HG03045 (cell line): ENCODE measurements around the gene DAPK2.

Experiments used
- ATAC-seq: cut with Tn5 transposase; IDR thresholded peaks from one replicate; pipeline ENCODE4 v1.9.1; 2021; ENCODE audit warnings: mild to moderate bottlenecking, moderate library complexity; ENCODE audit not compliant: unreplicated experiment

DAPK2 gene

DNA sequence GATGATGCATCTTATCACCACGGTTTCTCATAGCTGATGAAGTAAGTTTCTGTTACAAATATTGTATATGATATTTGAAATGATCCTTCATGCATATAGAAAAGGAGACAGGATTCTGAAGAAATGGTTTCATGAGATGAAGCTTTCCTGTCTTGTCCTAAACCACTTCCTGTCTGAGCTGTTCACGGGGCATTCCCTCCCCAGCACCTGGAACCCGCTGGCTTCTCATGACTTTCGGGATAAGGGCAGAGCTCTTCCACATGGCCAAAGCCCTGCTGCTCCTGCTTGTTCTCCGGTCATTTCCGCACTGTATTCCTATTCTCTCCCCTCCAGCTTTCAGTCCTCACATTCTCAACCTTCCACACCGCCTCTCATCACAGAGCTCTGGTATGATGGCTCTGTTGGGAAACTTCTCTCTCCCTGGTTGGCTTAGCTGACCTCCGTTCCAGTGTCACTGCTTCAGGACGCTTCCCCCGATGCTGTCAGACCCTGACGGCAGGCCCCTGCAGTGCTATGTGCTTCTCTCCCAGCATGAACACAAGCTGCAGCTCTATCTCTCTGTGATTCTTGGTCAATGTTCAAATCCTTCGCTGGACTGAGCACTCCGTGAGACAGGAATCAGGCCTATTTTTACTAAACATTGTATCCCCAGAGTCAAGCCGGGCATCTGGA lies 125.6 kb downstream of the DAPK2 start:
- no peak for ATAC-seq

DNA sequence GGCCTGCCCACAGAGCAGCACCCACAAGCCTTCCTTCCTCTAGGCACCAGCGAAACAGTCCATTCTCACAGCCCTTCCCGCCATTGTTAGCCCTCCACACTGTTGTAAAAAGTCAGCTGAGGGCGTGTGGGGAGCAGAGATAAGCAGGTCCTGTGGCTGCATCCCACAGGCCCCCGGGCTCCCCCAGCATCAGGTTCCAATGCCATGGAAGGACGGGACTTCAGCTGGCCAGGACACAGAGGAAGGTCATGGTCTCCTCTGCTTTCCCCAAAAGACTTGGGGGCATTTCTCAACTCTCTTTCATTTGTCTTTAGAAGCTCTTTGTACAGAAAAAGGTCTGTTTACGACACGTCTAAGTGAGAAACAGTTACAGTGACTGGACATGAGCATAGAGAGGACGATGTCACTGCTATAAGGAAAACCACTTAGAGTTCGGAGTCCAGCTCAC lies 127.4 kb downstream of the DAPK2 start:
- no peak for ATAC-seq

DNA sequence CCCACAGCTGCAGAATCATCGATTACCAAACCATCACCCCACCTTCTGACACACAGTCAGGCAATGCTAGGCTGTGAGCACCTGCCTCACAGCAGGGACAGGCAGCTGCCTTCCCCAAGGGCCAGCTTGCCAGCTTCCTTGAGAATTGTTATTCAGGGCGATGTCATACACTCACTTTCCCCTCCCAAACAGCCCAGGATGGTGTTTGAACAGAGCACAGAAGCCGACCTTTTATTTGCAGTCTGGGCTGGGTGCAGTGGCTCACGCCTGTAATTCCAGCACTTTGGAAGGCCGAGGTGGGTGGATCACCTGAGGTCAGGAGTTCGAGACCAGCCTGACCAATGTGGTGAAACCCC lies 128.0 kb downstream of the DAPK2 start:
- no peak for ATAC-seq

DNA sequence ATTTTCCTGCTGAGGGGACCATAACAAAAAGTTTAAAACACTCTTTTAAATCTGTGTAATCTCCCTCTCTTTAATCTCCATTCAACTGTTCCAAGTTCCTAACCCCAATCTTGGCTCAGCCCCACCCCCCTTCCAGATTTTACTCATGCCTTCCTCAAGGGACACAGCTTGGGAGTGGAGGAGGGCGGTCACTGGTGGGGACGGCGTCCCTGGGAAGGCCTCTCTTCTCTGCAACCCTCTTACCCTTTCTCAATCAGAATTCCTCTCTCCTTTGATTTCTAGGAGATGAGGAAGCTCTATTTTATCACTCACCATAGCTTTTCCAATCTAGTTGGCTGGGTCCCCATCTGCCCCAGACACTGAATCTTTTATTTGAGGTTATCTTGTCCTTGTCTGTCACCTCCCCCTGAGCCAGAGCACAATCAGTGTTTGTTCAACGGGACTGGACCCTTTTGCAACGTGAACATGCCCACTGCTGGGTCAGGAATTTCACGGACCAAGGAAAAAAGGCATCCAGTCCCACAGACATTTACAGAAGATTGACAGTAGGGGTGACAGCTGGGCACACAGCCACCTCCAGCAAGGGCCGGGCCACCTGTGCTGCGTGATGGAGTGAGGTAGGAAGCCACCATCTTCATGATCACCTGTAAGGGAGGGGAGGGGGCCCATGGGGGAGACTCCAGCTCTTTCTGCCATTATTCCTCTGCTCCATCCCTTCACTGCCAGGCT lies 128.5 kb downstream of the DAPK2 start:
- ATAC-seq, result no peak

DNA sequence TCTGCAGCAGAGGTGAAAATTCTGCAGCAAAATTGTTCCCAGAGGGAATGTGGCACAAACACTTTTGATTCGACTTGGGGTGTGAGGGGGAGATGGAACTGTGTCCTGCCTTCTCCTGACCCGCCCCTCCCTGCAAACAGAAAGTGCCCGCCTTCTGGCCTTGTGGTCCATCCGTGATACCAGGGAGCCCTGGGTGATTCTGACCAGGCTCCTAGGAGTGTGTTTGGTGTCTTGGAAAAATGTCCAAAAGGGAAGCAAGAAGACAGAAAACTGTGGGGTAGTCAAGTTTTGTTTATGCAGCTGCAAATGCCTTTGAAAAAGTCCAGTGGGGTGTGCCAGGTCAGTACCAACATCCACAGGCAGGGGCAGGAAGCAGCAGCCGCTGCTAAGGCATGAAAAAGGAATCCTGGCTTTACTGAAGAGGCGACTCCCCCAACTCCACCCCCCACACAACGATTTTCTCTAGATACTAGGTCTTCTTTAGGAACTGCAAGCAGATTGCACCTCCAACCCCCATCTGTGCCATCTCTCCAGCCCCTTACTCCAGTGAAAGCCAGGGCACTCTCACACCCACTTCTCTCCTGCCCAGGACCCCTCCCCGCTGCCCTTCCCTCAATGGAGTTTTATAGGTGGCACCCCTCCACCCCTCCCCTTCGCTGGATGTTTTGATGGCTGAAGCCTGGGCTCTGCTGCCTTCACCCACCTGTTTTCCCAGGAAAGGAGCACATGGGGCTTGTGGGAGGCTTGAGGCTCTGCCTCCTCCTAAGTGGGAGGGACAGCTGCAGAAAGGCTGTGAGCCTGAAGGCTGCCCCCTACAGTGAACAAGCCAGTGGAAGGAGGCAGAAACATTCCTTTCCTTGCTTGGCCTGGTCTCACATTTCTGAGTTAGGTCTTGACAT lies 130.2 kb downstream of the DAPK2 start:
- ATAC-seq, result no peak

DNA sequence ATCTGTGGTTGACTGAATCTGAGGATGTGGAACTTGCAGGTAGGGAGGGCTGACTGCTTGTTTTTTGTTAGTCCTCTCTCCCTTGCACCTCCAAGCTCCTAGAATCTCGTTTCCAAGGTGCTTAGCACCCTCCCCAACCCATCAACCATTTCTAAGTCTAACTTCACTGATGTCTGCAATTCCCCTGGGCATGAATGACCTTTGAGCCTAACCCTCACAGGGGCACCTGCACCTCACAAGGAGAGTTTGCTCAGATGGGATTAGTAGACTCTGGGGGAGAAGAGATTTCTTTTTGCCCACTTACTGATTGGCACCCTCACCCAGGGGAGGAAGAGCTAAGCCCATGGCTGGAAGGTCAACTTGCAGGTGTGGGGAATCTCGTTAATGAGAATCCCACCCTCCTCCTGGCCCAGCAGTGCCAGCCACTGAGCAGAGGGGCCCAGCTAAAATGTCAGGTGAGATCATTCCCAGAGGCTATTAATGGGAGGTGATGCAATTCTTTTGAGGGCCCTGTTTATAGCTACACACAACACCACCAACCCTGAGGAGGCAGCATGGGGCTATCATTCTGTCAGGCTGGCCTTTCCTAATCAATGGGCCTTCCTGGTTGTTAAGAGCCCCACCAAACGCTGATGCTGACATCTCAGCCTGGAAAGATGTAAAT lies 130.9 kb downstream of the DAPK2 start:
- ATAC-seq, result no peak

DNA sequence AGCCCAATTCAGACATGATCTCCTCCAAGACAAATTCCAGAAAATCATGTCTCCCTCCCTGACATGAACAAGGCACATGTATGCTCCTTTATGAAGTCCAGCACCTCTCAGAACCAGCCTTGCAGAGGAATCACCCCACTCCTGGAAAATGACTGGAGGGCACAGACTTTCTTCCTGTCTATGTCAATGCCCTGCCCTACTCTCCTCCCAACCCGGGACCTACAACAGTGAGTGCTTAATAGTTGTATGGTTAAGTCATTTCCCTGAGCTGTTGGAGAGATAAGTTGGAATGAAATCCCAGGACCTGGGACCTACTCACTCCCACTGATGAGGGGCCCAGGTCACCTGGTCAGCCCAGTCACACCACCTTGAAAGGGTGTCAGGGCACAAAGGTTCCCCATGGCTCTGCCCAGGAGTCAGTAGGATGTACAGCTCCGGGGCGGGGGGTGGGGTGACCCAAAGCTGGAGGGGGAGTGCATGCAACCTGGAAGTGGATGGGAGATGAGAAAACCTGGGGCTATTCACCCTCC lies 132.4 kb downstream of the DAPK2 start:
- no peak for ATAC-seq

DNA sequence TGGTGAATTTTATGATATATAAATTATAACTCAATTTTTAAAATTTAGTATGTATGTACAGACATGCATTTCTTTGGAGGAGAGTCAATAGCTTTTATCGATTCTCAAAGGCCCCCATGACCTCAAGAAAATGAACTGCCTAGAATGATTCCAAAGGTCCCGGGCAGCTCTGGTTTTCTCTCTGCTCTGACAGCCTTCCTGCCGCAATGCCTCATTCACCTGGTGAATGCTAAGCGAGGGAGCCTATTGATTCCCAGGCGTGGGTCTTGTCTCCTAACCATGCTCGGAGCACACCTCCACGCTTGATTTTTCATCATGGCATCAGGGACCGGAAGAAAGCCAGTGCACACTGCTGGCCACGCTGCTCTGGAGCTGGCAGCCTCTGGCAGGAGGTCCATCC lies 132.9 kb downstream of the DAPK2 start:
- no peak for ATAC-seq

DNA sequence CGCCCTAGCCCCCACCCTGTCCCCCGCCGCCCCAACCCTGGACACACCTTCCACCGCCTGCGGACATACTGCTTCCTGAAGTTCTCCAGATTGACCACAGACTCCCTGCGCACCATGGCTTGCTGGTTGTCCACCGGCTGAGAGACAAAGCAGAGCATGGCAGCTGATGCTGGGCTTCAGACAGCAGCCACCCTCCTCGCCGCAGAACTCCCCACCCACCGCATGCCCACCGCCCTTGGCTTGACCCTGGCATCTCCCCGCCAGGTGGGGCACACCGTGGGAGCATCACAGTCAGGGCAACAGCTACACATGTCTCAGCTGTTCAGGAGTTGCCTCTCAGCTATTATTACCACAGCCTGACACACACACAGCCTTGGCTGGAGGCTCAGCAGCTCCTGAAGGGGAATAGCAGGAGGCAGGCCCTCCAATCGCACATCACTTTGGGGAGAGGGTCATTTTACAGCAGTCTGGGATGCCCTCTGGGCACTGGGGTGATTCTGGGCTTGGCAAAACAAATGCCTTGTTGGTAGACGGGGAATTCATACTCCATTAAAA lies 134.1 kb downstream of the DAPK2 start:
- ATAC-seq, result no peak

DNA sequence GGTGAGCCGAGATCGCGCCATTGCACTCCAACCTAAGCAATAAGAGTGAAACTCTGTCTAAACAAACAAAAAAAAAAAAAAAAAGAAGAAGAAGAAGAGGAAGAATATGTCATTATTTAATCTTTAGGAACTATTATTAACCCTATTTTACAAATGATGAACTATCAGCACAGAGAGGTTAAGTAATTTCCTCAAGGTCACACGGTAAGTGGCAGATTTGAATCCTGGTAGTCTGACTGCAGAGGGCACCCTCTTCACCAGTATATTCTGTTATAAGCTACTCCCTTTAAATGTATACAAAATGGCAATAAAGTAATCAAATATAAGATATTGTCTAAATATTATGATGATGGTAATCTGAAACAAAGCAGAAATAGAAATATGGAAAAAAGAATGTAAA lies 135.1 kb downstream of the DAPK2 start:
- ATAC-seq, result no peak

DNA sequence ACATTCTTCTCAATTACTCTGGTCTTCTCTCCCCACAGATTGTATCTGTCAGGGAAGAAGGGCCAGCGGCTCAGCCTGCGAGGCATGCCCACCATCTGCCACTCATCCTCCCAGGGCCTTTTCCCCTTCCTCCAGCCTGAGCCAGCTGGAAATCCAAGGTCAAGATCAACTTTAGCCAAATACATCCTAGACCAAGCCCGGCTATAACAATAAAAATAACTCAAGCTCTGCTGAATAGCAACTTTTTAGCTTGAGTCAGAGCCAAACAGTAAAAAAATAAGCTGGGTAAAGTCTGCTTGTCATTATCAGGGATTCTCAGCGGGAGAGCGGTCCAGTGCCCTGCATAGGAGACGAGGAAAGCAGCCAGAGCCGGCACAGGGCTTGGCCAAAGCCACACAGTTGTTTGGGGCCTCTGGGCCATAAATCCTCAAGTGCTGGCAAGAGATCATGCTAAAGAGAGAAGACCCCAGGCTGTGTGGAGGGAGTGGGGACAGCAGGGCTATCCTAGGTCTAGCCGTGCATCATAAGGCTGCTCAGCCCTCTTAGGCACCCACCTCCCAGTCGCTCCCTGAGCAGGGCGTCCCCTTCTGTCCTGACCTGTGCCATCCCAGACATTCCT lies 136.4 kb downstream of the DAPK2 start:
- ATAC-seq, result no peak

DNA sequence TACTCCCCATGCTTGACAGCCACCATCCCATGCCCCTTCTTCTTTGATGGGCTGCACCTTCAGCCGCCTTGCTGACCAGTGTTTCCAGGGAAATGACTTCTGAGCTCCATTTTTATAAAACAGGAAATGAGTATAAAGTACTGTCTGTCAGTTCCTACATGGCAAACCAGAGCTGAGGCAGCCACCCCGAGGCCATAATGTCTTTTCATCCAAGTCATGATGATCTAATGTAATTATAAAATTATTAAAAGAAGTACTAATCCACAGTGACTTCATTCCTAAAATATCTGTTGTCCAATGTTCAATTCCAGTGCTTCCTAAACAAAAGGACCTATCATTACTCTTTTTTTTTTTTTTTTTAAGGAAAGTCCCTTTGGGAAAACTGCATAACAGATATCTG lies 137.3 kb downstream of the DAPK2 start:
- ATAC-seq, result no peak

DNA sequence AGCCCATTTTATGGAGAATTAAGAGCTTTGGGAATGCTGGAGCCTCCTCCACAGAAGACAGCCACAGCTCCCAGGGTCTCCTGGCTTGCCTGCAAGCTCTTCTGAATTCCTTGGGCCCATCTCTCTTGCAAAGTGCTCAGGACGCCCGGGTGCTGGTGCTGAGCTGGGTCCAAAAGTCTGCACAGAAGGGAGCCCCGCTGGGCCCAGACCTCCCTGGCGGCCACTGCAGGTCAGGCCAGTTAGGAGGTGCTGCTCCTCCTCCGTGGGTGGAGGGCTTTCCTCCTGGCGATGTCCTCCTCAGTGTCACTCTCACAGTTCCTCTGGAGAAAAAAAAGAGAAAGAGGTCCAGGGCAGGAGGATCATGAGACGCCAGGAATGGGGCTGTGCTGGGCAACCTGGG lies 138.0 kb downstream of the DAPK2 start:
- no peak for ATAC-seq

DNA sequence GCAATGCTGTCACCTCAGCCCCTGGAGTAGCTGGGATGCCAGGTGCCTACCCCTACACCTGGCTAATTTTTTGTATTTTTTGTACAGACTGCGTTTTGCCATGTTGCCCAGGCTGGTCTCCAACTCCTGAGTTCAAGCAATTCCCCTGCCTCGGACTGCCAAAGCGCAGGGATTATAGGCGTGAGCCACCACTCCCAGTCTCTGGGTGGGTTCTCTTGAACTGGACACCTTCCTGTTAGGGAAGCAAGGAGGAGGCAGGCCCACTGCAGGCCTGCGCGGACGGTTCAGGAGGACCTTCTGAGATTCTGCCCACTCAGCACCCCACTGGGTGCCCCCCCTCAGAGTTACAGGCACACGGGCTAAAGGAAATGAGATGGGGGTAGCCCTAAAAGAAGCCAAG lies 138.8 kb downstream of the DAPK2 start:
- no peak for ATAC-seq

DNA sequence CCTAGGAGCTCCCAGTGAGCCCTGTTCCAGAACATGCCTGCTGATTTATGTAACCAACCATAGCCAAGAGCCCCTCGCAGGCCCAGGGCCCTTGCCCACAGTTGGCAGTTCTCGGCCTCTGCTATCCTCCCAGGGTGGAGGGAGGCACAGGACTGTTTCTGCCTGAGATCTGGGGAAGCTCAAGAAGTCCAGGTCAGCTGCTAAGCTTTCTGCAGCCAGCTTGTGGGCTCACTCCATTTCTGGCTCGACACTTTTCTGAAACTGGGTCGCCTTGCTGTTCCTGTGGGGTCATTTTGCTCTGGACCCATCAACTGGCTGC lies 140.1 kb downstream of the DAPK2 start:
- no peak for ATAC-seq

DNA sequence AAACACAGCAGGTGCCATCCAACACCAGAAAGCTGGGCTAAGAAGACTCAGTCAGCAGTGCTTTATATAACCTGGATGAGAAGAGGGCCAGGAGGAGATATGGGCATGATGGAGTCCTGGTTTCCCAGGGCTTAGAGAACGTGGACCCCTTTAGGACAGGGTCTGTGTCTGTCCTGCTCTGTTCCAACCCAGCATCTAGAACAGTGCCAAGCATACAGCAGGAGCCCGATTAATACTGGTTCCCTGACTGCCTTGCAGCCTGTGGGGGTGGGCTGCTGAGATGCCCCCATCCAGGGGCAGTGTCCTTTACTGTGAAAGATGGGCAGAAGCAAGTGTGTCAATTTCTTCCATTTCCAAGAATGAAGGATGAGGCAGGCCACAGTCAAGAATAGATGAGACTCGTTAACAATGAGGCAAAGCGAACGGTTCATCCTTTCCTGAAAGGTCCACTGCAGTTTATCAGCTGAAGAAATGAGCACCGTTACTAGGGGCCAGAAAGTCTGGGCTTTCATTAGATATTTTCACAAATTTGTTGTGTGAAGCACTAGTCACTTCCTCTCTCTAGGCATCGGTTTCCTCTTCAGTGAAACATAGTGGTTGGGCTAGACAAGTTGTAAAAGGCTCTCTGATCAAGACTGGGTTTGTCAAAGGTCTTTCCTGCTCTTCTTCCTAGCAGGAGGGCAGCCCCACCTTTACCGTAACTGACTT lies 140.6 kb downstream of the DAPK2 start:
- no peak for ATAC-seq

DNA sequence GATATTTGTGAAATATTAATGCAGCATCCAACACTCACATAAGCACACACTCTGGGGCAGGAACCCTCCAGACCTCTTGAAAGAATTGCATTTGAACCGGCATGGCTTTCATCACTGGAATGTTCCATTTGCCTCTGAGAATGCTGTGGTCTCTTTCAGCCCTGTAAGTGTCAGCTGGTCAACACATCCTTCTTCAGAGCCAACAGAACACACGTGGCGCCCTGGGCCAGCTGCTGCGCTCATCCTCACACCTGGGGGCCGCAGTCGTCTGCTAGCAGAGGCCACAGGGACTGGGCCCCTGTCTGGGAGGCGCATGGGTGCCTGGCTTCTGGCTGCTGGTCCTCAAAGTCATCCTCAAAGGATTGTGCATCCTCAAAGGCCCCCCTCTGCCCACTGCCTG lies 141.2 kb downstream of the DAPK2 start:
- ATAC-seq, result no peak

DNA sequence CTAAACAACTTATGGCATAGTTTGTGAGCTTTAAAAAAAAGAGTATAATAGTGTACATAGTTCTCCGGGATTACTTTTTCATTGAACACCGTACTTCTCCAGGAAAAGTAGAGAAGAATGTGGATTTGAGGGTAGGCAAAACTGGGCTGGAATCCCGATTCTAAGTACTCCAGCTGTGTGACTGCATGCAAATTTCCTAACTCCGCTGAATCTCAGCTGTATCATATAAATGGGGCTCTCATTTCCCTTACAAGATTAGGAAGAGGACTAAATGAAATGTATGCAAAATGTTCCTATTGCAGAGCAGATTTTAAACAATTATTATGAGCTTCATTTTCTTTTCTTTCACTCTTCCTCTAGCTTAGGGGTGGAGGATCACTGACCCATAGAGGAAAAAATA lies 142.2 kb downstream of the DAPK2 start:
- ATAC-seq, result no peak

DNA sequence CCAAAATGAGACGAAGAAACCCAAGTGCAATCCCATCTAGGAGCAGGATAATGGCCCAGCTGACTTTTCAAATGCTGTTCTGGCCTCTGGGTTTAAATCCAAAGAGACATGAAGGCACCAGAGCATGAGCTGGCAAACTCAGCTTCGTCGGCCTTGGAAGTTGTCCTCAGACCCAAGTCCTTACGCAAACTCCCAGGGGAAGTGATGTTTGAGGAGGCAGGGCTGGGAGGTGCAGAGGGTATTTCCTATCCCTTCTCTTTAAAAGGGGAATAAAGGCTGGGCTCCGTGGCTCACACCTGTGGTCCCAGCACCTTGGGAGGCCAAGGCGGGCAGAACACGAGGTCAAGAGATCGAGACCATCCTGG lies 143.6 kb downstream of the DAPK2 start:
- ATAC-seq, result no peak
